GDM1 (cell line): Measurements from ENCODE around the gene LRTM2.

Experiments
- DNase-seq: peaks from one replicate; lab custom pipeline; 2025; lab: John Stamatoyannopoulos, UW

The LRTM2 gene

GRCh38 chr12:1864456-1864855 is 44.1 kb downstream of the LRTM2 start:
- DNase-seq, result no peak

GRCh38 chr12:1864867-1865266 is 44.5 kb downstream of the LRTM2 start:
- no peak for DNase-seq

- no peak for DNase-seq
Observed at GRCh38 chr12:1865284-1865866, 45.0 kb downstream of the LRTM2 start.

GRCh38 chr12:1869145-1869544 is 48.8 kb downstream of the LRTM2 start:
- no peak for DNase-seq

GRCh38 chr12:1870086-1870485 is 49.7 kb downstream of the LRTM2 start:
- DNase-seq, result no peak

- DNase-seq, result no peak
Observed at GRCh38 chr12:1870998-1871917, 50.9 kb downstream of the LRTM2 start.

GRCh38 chr12:1872001-1872400 is 51.6 kb downstream of the LRTM2 start:
- no peak for DNase-seq

GRCh38 chr12:1872448-1872847 is 52.1 kb downstream of the LRTM2 start:
- no peak for DNase-seq

- DNase-seq, result no peak
Observed at GRCh38 chr12:1873531-1874510, 53.5 kb downstream of the LRTM2 start.

- DNase-seq, result no peak
Observed at GRCh38 chr12:1875608-1876007, 55.2 kb downstream of the LRTM2 start.

- no peak for DNase-seq
Observed at GRCh38 chr12:1876086-1876485, 55.7 kb downstream of the LRTM2 start.

- DNase-seq, result no peak
Observed at GRCh38 chr12:1877169-1877878, 57.0 kb downstream of the LRTM2 start.

- no peak for DNase-seq
Observed at GRCh38 chr12:1878214-1878613, 57.8 kb downstream of the LRTM2 start.

- DNase-seq, result no peak
Observed at GRCh38 chr12:1878695-1879094, 58.3 kb downstream of the LRTM2 start.

GRCh38 chr12:1879633-1880032 is 59.3 kb downstream of the LRTM2 start:
- DNase-seq, result no peak

- DNase-seq, result no peak
Observed at GRCh38 chr12:1880153-1880845, 59.9 kb downstream of the LRTM2 start.

GRCh38 chr12:1880876-1881275 is 60.5 kb downstream of the LRTM2 start:
- DNase-seq, result no peak

- no peak for DNase-seq
Observed at GRCh38 chr12:1881301-1881700, 60.9 kb downstream of the LRTM2 start.

- DNase-seq, result no peak
Observed at GRCh38 chr12:1881936-1882335, 61.6 kb downstream of the LRTM2 start.

GRCh38 chr12:1882405-1882804 is 62.0 kb downstream of the LRTM2 start:
- DNase-seq, result no peak

- DNase-seq, result no peak
Observed at GRCh38 chr12:1882850-1883470, 62.6 kb downstream of the LRTM2 start.
